Raji (cell line): ENCODE results near the gene NCOA1.
A peak's percentile ranks its signal among the peaks of the same experiment; 100 is the strongest.

Source experiments
- POLR2A ChIP-seq: IDR thresholded peaks from 2 replicates; pipeline ENCODE4 v1.6.1; 2011; ENCODE audit warnings: low read depth, low read length, control low read depth; ENCODE audit not compliant: insufficient read depth

Gene NCOA1

DNA sequence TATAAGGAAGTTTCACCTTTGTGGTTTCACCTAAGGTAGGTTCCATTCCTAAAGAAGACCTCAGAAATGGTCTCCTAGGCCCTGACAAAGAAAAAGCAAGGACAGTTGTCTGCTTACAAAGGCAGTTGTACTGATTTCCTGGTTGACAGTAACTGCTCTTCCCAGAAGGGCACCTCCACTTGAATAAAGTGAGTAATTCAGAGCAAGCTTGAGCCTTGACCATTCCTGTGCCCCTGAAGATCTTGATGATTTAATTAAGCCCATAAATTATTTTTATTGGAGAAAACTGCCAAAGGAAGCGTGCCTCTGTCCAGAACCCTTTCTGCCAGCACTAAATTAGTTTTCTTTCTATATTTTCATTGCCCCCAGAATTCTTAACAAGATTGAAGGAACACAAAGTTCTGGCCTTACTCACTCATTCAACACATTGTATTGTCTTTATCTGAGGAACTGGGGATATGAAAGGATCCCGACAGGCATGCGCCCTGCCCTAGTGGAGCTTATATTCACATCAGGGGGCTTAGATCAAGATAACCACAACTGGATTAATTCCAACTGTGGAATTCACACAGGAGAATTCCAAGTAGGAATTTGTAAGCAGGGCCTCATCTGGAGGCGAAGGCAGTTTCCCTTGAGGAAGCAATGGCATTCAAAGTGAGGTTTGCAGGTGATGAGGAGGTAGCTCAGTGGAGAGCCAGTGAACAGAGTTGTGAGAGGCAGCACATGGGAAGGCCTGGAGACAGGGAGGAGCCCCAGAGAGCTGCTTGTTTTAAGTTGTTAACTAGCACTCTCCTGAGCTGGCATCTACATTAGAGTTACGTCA lies 280.9 kb downstream of the NCOA1 start:
- TF ChIP-seq POLR2A, result no peak

DNA sequence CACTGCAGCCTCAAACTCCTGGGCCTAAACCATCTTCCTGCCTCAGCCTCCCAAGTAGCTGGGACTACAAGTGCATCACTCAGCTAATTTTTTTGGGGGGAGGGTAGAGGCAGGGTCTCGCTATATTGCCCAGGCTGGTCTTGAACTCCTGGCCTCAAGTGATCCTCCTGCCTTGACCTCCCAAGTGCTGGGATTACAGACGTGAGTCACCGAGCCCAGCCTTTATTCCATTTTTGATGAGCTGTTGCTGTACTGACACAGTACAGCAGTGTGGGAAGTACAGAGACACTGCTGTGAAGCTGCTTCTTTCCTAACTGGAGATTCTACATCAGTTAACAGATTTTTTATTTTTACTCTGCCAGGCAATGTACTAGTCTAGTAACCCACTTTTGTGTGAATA lies 283.3 kb downstream of the NCOA1 start:
- TF ChIP-seq POLR2A, result no peak

DNA sequence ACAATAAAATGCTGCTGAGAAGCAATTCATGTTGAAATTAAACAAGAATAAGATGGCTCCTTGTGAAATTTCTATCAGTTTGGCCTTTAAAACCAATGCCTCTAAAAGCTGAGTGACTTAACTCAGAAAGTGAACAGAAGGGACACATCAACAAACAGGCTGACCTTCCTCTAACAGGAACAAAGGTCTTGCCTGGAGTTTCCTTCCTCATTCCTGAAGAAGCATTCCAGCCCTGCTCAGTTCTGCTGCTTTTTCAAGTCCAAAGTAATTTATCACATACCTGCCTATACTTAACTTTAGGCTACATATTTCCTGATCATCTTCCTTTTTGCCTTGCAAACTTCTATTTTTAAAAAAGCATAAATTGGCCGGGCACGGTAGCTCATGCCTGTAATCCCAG lies 288.1 kb downstream of the NCOA1 start:
- no peak for TF ChIP-seq POLR2A

DNA sequence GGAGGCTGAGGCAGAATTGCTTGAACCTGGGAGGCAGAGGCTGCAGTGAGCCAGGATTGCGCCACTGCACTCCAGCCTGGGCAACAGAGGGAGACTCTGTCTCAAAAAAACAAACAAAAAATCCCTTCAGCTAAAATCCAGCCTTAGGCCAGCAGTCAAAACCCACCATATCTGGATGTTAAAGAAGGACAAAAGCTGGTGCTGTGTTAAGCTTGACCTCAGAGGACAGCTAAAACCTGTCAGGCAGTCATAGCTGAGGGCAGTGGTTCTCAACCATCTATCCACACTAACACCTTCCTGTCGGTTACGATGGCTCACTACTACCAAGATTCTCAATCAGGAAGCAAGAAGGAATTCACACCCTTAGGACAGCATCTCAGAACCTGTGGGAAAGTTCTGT lies 292.6 kb downstream of the NCOA1 start:
- no peak for TF ChIP-seq POLR2A

DNA sequence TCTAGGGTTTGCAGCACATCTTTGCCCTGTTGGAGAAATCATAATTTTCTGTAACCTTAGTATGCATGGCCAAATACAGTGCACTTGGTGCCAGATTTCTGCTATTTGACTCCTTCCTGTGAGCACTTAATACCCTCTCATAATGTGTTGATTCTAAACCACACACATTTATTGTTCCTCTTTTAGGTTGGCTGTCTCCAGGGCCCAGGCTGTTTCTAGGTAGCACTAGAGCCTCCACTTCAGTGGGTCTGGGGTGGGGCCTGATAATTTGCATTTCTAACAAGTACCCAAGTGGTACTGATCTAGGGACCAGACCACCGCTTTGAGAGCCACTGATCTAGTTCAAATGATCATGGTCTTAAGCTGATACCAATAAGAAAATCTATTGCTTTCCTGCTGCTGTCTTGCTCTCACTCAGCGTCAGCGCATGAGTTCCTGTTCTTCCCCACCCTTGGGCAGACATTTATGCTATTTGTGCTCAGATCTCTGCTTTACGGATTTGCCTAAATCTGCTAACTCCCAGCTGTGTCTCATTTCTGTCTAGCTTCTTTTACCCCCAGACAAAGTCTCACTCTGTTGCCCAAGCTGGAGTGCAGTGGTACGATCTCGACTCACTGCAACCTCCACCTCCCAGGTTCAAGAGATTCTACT lies 294.7 kb downstream of the NCOA1 start:
- TF ChIP-seq POLR2A, result peak; percentile 40; the same call in 1 of the 2 replicates

DNA sequence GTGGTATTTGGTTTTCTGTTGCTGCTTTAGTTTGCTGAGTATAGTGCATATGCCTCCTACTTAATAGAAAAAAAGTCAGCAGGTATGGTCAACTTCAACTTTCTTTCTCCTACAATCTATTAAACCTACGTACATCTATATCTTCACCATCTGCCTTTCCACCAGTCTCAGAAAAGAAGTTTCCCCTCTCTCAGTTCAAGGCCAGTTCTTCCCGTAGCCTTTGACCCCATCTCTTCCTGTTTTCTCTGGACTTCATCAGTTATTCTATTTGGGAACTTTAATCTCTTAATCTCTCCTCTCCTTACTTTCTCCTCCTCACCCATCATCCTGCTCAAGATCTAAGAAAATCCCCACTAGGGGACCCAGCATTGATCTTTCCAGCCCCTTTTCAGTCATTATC lies 296.5 kb downstream of the NCOA1 start:
- TF ChIP-seq POLR2A, result no peak

DNA sequence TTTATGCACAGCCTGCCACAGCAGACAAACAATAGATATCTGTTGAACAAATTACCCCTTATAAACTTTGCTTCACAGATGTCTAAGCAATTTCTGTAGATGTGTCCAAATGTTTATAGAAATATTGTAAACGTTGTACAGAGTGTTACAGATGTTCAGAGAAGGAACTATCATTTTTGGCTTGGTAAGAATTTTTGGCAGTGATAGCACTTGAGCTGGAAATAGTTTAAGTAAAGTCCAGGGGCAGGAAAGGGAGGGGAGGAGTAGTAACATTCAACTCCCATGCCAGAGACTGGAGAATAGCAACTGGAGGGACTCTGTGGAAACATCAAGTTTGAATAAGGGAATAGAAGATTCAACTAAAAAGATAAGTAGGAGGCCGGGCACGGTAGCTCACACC lies 297.8 kb downstream of the NCOA1 start:
- no peak for TF ChIP-seq POLR2A

DNA sequence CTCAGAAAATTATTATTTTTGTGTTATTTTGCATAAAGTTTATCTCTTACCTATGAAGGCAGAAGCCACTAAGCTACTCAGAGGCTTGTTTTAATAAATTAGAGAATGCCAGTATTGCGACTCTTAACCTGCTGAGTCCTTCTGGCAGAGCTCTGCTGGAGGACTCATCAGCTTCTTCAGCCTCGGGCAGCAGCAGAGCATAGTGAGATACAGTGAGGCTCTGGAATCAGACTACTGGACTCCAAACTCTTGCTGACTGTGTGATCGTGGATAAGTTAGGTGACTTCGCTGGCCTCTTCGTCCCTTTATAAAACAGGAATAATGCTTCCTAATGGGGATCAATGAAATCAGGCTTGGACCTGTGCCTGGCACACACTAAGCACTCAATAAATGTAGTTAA lies 300.4 kb downstream of the NCOA1 start:
- no peak for TF ChIP-seq POLR2A

DNA sequence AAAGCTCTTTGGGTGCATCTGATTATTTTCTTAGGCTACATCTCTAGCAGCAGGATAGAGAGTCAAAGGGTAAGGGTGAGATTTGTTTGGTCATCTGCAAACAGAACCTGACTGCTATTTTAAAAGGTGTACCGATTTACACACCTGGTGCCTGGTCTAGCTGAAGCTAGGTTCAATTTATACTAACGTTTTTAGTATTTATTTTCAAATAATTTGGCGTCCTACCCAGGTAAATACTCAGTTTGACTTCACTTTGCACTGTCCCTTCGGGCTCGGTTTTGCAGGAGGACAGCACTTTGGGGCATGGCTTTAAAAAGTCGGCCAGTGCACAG lies 301.5 kb downstream of the NCOA1 start:
- no peak for TF ChIP-seq POLR2A

DNA sequence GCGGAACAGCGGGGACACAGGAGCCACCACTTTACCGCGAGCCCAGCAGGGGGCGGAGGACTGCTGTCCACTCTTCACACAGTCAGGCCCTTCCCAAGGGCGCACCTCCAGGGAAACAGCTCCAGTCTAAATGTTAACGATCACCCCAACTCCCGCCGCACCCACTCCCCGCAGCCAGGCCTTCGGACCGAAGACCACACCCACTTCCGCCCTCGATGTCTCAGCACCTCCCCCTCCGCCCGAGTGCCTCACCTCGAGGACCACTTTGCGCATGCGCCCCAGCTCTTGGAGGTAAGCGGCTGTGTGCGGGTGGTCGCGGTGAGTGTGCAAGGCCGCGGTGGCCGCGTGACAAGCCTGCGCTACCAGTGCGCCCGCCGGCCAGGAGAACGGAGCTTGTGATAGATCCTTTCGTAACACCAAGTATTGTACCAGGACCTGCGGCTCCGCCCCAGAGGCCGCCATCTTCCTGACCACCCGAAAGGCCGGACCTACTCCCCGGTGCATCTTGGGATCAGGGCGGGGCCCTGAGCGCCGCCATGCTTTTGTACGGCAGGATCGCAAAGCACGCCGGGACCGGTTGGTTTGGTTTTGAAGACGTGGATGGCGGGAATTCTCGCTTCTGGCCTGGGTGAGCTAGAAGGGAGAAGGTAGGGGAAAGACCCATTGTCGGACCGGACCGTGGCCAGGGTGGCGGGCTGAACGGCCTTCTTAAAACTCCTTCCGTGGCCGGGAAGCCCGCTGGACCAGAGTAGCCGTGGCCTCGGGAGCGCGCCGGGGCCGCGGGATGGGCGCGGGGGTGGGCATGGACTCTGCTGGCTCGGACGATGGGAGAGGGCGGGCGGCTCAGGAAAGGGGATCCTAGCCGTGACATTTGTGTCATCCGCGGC lies 302.1 kb downstream of the NCOA1 start, which contains the start of the genes CENPO and PTRHD1:
Gene CENPO (plus strand): TSS at position 552 of the 887 bp plus-strand sequence. CDS start 495 bp downstream, outside the sequence.
Gene PTRHD1 (minus strand): TSS at position 518 of the 887 bp plus-strand sequence. CDS start 14 bp downstream, at position 504.
- TF ChIP-seq POLR2A, result peak; percentile 89

DNA sequence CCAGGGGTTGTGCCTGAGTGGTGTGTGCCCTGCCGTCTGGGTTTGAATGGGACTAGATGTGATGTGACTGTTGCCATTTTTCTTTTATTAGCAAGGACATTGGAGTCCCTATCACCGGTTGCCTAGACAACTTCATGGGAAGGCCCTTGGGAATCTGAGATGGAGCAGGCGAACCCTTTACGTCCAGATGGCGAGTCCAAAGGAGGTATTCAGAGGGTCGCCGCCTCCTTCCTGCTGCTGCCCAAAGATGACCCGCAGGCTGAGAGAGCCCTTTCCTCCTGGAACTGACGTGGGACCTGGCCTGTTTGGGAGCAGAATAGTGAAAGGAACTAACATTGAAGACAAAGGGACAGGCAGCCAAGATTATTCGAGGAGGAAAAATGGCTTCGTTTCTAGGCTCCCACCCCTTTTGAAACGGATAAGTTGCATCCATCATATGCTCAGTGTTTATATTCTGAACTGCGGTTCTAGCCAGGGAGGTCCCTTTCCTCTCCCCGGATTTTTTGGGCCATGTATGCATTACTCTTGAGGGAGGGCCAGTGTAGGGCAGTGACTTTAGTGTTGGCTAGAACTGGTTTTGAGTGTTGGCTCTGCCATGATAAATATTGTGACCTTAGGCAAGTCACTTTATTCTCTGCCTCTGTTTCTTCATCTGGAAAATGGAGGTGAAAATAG lies 302.8 kb downstream of the NCOA1 start:
- TF ChIP-seq POLR2A, result no peak

DNA sequence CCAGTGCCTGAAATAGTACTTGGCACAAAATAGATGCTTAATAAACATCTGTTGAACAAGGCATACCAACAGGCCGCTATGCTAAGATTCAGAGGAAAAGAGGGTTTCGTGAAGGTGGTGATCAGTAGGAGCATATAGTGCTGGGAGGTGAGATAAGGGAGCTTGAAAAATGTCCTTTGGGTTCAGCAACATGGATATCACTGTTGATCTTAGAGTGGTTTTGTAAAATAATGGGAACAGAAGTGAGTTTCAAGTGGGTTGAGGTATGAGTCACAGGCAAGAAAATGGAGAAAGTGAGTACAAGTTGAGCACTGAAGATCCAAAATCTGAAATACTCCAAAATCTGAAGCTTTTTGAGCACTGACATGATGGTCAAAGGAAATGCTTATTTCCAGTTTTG lies 306.6 kb downstream of the NCOA1 start:
- TF ChIP-seq POLR2A, result no peak

DNA sequence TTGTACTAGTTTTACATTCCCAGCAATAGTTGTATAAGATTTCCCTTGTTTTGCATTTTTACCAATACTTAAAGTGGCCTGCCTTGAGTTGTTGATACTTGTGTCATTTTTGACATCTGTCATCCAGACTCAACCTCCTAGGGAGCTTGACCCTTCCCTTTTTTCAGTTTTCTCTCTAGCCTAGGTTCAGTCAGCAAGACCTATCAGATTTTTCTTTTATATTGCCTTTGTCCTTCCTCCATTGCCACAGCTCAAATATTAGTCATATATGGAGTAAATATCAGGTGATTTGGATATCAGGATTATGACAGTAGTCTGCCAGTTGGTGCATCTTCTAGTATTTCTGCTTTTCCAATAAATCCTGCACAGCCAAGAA lies 315.6 kb downstream of the NCOA1 start:
- TF ChIP-seq POLR2A, result no peak

DNA sequence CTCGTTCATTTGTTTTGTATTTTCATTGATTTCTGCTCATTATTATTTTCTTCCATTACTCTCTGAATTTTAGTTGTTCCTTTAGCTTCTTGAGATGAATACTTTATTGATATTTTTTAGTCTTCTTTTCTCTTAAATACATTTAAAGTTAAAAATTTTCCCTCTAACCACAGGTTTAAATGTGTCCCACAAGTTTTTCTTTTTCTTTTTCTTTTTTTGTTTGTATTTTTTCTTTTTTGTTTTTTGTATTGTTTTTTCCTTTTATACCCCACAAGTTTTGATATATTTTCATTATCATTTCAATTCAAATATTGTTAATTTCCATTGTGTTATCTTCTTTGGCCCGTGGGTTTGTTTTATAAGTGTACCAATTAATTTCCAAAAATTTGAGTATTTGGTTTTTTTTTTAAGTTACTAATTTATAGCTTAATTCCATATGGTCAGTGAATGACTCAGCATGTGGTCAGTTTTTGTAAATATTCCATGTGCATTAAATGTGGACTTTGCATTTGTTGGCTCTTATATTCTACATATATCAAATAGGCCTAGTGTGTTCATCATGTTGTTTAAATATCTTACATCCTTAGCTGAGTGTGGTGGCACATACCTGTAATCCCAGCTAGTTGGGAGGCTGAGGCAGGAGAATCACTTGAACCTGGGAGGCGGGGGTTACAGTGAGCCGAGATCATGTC lies 318.4 kb downstream of the NCOA1 start:
- TF ChIP-seq POLR2A, result no peak
